KBM-7 (cell line): ENCODE data around the gene ALDH16A1.

Experiments
- DNase-seq: peaks from one replicate; pipeline ENCODE4 v3.0.0-alpha.2; 2015
- in situ Hi-C: fragments of 300-500 bp; cut with MboI; formaldehyde crosslinking; loops from 2 replicates; pipeline ENCODE4 v1.14.3; 2020; ENCODE audit warnings: low sequenced_read_pairs, low pct_unique_long_range_greater_than_20kb, mixed read lengths

ALDH16A1 gene

GRCh38 chr19:49497047-49497788 is 44.2 kb downstream of the ALDH16A1 start:
- peak; percentile 82 for DNase-seq

GRCh38 chr19:49497789-49498103 is 44.7 kb downstream of the ALDH16A1 start:
- in situ Hi-C loops: no loop called here

More at GRCh38 chr19:49497047-49497788, 44.2 kb downstream of the ALDH16A1 start:
- in situ Hi-C loops: no loop called here

GRCh38 chr19:49498475-49498874 is 45.5 kb downstream of the ALDH16A1 start:
- in situ Hi-C loops: no loop called here
- DNase-seq: no peak

More at GRCh38 chr19:49497789-49498103, 44.7 kb downstream of the ALDH16A1 start:
- DNase-seq: no peak

GRCh38 chr19:49499030-49499670 is 46.1 kb downstream of the ALDH16A1 start:
- DNase-seq: no peak
- in situ Hi-C loops: no loop called here

- in situ Hi-C loops: no loop called here
- DNase-seq: peak; percentile 81
Measured at GRCh38 chr19:49502866-49503581, 50.0 kb downstream of the ALDH16A1 start.

GRCh38 chr19:49503582-49503962 is 50.5 kb downstream of the ALDH16A1 start:
- in situ Hi-C loops: no loop called here

GRCh38 chr19:49506575-49507105 is 53.6 kb downstream of the ALDH16A1 start:
- in situ Hi-C loops: no loop called here
- peak; percentile 91 for DNase-seq

More at GRCh38 chr19:49503582-49503962, 50.5 kb downstream of the ALDH16A1 start:
- DNase-seq: no peak

- in situ Hi-C loops: no loop called here
- DNase-seq: no peak
Measured at GRCh38 chr19:49507803-49508494, 54.9 kb downstream of the ALDH16A1 start.

- in situ Hi-C loops: no loop called here
- DNase-seq: no peak
Measured at GRCh38 chr19:49512970-49513745, 60.1 kb downstream of the ALDH16A1 start.

GRCh38 chr19:49513746-49514118 is 60.7 kb downstream of the ALDH16A1 start:
- DNase-seq: no peak
- in situ Hi-C loops: no loop called here

- in situ Hi-C loops: no loop called here
- no peak for DNase-seq
Measured at GRCh38 chr19:49514151-49514550, 61.1 kb downstream of the ALDH16A1 start.

GRCh38 chr19:49515767-49516166 is 62.7 kb downstream of the ALDH16A1 start:
- DNase-seq: peak; percentile 88
- in situ Hi-C loops: no loop called here

GRCh38 chr19:49518033-49518432 is 65.0 kb downstream of the ALDH16A1 start:
- in situ Hi-C loops: no loop called here
- DNase-seq: no peak
